Activated naive CD8-positive, alpha-beta T cell treated with anti-CD3 and anti-CD28 coated beads for 36 hours (primary cell): ENCODE measurements around the gene ENGASE. TPM values are rescaled to one million over a fixed set of nuclear protein-coding genes. Genes with fewer than 3 reads are reported as not detected.
"Not testable (repeated sequence)": the region's sequence is repeated elsewhere in the genome, so short reads cannot be mapped to it uniquely, and the experiment has no call there.

Experiments
- DNase-seq: peaks from one replicate; pipeline ENCODE4 v3.0.0; 2021
- H3K27ac Mint-ChIP-seq: one replicate; pipeline ENCODE4 v1.8.0; 2022; ENCODE audit warnings: mild to moderate bottlenecking, moderate library complexity, mixed read lengths
- H3K27me3 Mint-ChIP-seq: one replicate; pipeline ENCODE4 v1.8.0; 2022; ENCODE audit warnings: mild to moderate bottlenecking, mixed read lengths
- H3K36me3 Mint-ChIP-seq: one replicate; pipeline ENCODE4 v1.8.0; 2021; ENCODE audit warnings: mild to moderate bottlenecking, mixed read lengths
- H3K4me1 Mint-ChIP-seq: one replicate; pipeline ENCODE4 v1.8.0; 2021; ENCODE audit warnings: mixed read lengths
- H3K4me3 Mint-ChIP-seq: one replicate; pipeline ENCODE4 v1.8.0; 2022; ENCODE audit warnings: mild to moderate bottlenecking, moderate library complexity, mixed read lengths
- H3K9me3 Mint-ChIP-seq: one replicate; pipeline ENCODE4 v1.8.0; 2022; ENCODE audit warnings: mixed read lengths
- total RNA-seq, 2 experiments: library from RNA; stranded (reverse); gene quantifications; one replicate each; pipeline ENCODE4 v1.2.3, GENCODE V29; 2021

The ENGASE gene
- total RNA-seq, 2 experiments from 2014 or later: 23.4 to 26.3 TPM

DNA sequence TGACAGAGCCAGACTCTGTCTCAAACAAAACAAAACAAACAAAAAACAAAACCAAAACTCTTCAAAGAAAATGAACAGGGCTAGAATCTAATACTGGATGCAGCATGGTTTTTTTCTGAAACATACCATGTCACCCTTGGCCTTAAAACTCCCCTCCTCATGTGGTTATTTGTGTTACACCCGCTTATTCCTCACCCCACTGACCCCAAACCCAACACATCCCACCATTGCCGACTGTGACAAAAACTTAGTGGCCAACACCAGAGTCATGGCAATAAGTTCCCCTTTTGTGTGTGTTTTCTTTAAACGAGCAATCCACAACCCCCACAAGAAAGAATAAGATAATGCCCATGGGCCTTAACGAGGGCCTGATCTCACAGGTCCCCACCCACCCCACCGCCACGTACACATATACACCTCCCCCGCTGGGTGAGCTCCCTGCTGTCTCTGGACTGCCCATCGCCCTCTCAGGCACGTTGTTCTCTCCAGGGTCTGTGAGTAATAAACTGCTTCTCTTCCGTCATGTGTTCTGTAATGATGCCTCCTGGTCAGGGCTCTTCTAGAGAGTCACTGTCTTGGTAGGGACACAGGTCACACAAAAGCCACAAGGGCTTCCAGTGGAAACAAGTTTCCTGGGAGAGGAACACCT is 16.8 kb upstream of the ENGASE start:
- H3K36me3 Mint-ChIP-seq: peaks cover 3% of the 10 kb centered on the region
- H3K27ac Mint-ChIP-seq: no peak overlapping the region
- no peak overlapping the region for H3K4me3 Mint-ChIP-seq
- peaks cover 6% of the 10 kb centered on the region for H3K27me3 Mint-ChIP-seq
- DNase-seq: no peak
- peaks cover 7% of the 10 kb centered on the region for H3K9me3 Mint-ChIP-seq
- H3K4me1 Mint-ChIP-seq: no peaks in the 10 kb centered on the region

DNA sequence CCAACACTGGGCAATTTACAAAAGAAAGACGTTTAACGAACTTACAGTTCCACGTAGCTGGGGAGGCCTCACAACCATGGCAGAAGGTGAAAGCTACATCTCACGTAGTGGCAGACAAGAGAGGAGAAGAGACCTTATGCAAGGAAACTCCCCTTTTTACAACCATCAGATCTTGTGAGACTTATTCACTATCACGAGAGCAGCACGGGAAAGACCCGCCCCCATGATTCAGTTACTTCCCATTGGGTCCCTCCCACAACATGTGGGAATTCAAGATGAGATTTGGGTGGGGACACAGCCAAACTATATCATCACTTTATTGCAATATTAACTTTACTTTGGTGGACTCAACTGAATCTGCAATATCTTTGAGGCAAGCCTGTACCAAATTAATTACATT is 11.9 kb upstream of the ENGASE start:
- DNase-seq: no peak
- Mint-ChIP-seq H3K9me3 (no peaks in the 10 kb centered on the region), H3K4me1 (peaks cover 3% of the 10 kb centered on the region), H3K4me3 (no peak overlapping the region), H3K27me3 (peaks cover 6% of the 10 kb centered on the region), H3K36me3 (no peaks in the 10 kb centered on the region), H3K27ac (no peak overlapping the region)

DNA sequence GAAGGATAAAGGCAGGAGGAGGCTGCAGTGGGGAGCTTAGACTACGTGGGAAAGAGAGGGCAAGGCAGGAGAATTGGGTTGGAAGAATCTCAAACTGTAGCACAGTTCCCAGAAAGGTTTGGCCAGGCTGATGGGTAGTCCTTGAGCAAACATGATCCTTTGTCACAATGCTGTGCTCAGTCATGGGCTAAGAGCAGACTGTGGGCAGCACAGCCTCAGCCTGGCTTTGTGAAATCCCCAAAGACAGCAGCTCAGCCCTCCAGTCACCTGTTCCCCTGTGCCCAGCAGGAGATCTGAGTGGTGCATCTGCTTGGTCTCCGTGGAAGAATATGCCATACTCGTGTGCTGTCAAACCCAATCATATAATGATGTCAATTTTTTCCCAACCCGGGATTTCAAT is 10.6 kb upstream of the ENGASE start:
- Mint-ChIP-seq H3K27me3 (peaks cover 3% of the 10 kb centered on the region), H3K4me3 (no peak overlapping the region), H3K36me3 (no peaks in the 10 kb centered on the region), H3K9me3 (no peaks in the 10 kb centered on the region), H3K4me1 (peaks cover 3% of the 10 kb centered on the region), H3K27ac (no peak overlapping the region)
- no peak for DNase-seq

DNA sequence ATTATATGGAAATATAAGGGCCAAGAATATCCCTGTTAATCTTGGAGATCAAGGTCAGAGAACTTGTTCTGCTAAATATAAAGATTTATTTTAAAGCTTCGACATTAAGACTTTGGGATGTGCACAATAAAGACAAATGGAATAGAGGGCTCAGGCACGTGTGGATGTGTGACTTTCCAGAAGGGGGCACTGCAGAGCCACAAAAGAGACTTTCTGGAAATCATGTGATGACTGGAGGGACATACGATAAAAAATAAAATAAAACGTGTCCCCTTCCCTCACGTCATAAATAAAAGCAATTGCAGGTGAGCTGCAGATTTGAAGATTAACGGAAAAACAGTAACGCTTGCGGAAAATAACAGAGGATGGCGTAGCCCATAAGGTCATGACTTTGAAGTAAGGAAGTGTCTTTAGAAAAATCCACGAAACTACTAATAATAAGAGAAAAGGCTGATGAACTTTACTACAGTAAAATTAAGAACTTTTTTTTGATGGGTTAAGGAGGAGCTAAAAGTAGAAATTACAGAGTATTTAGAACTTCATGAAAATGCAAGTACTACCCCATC is 9.4 kb upstream of the ENGASE start:
- H3K36me3 Mint-ChIP-seq: no peaks in the 10 kb centered on the region
- no peak overlapping the region for H3K4me3 Mint-ChIP-seq
- no peaks in the 10 kb centered on the region for H3K9me3 Mint-ChIP-seq
- peak; percentile 55 for DNase-seq
- peaks cover 3% of the 10 kb centered on the region for H3K4me1 Mint-ChIP-seq
- H3K27ac Mint-ChIP-seq: peak overlapping the region; percentile 59
- H3K27me3 Mint-ChIP-seq: peaks cover under 1% of the 10 kb centered on the region

DNA sequence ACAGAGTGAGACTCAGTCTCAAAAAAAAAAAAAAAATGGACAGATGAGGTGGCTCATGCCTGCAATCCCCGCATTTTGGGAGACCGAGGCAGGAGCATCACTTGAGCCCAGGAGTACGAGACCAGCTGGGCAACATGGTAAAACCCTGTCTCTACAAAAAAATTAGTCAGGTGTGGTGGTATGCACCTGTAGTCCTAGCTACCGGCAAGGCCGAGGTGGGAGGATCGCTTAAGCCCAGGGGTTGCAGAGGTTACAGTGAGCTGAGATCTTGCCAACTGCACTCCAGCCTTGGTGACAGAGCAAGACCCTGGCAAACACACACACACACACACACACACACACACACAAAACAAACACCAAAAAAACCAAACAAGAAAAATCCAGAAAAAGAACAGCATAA is 7.7 kb upstream of the ENGASE start:
- no peak overlapping the region for H3K27ac Mint-ChIP-seq
- H3K4me3 Mint-ChIP-seq: no peak overlapping the region
- H3K27me3 Mint-ChIP-seq: no peaks in the 10 kb centered on the region
- H3K4me1 Mint-ChIP-seq: peaks cover 3% of the 10 kb centered on the region
- DNase-seq: no peak
- H3K9me3 Mint-ChIP-seq: no peaks in the 10 kb centered on the region
- no peaks in the 10 kb centered on the region for H3K36me3 Mint-ChIP-seq

DNA sequence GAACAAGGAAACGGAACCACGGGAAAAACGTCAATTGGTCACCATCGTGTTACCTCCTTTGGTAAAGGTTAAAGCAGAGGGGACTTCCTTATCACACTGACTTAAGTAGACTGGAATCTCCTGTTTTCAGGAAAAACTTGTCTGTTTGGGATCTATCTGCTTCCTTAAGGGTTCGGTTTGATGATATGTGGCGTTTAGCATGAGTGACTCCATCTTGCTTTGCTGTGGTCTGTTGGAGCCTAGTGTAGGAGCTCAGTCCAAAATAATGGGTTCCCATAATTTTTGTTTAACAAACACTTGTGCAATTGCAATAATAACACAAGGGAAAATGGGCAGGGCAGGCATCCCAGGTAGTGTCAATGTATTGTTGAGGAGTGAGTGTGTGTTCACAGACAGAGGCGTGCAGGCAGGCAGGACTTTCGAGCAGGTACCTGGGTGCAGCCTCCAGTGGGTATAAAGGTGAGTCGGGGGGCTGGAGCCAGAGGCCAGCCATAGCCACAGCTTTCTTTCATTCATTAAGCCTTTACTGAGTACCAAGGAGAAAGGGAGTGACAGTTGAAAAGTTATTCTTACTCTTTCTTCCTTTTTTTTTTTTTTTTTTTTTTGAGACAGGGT is 4.3 kb upstream of the ENGASE start:
- Mint-ChIP-seq H3K4me3 (no peak overlapping the region), H3K27me3 (no peaks in the 10 kb centered on the region), H3K9me3 (no peaks in the 10 kb centered on the region), H3K4me1 (peaks cover 2% of the 10 kb centered on the region), H3K36me3 (peaks cover 2% of the 10 kb centered on the region), H3K27ac (no peak overlapping the region)
- no peak for DNase-seq

DNA sequence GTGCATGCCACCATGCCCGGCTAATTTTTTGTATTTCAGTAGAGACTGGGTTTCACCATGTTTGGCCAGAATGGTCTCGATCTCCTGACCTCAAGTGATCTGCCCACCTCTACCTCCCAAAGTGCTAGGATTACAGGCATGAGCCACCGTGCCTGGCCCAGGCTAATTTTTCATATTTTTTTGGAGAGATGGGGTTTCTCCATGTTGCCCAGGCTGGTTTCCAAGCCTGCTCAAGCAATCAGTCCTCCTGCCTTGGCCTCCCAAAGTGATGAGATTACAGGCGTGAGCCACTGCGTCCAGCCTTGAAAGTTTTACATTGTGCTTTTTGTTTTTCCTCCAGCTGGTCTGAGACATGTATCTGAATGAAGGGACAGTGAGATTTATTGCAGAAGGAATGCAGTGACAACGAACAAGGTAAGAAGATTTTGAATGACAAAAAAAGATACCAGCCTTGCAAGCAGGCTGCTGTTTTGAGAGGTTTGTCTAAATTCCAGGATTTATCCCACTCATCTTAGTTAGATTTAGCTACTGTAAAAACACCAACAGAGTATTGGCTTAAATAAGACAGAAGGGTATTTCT is 3.4 kb upstream of the ENGASE start:
- Mint-ChIP-seq H3K4me3 (no peak overlapping the region), H3K4me1 (peaks cover 10% of the 10 kb centered on the region), H3K9me3 (no peaks in the 10 kb centered on the region), H3K27ac (no peak overlapping the region), H3K27me3 (no peaks in the 10 kb centered on the region), H3K36me3 (peaks cover 6% of the 10 kb centered on the region)
- no peak for DNase-seq

DNA sequence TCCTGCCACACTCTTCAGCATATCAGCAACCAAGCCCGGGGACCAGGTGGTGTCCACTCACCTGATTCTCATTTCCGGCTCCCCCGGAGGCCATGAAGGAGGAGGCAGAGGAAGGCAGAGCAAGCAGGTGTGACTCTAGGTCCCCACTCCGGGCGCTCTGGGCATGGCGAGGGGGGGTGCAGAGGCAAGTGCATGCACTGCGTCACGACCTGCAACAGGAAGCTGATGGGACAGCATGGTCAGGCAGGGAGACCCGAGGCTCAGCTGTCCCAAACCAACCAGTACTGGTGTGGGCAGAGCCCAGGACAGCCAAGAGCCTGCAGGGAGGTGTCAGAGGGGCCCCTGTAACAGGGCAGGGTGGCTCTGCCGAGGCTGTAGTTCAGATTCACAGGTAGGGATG is 2.1 kb upstream of the ENGASE start:
- H3K4me3 Mint-ChIP-seq: no peak overlapping the region
- H3K4me1 Mint-ChIP-seq: peaks cover 13% of the 10 kb centered on the region
- H3K27me3 Mint-ChIP-seq: no peaks in the 10 kb centered on the region
- DNase-seq: no peak
- no peaks in the 10 kb centered on the region for H3K9me3 Mint-ChIP-seq
- H3K27ac Mint-ChIP-seq: no peak overlapping the region
- peaks cover 6% of the 10 kb centered on the region for H3K36me3 Mint-ChIP-seq

DNA sequence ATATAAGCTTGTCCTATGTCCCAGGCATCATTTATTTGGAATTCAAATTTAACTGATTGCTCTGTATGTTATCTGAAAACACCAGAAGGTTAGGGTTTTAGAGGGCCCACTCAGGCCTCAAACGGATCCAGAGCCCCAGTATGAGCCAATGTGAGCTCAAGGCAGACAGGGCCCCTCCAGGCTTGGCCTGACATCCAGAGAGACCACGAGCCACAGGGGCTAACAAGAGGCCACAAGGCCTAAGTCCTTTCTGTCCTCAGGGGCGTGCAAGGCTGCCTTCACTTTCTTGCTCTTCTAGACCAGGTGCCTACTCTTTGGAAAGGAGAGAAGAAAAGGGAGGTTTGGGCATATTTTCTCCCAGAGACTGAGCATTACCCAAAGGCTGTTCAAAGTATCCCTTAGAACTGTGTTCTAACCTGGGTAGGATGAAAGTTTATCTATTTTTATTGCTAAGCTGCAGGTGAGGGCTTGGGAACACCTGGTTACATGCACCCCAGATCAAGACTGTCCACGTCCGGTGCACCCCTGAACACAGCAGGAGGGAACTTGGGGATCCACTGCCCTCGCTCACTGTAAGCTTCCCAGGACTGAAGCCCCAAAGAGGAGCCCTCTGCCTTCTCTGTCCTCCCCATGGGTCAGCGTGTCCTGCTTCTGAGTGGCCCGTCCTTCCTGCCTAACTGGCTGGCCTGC is 1.5 kb upstream of the ENGASE start:
- Mint-ChIP-seq H3K27ac (no peak overlapping the region), H3K27me3 (no peaks in the 10 kb centered on the region), H3K4me1 (peaks cover 13% of the 10 kb centered on the region), H3K4me3 (no peak overlapping the region), H3K9me3 (no peaks in the 10 kb centered on the region), H3K36me3 (peaks cover 6% of the 10 kb centered on the region)
- no peak for DNase-seq

DNA sequence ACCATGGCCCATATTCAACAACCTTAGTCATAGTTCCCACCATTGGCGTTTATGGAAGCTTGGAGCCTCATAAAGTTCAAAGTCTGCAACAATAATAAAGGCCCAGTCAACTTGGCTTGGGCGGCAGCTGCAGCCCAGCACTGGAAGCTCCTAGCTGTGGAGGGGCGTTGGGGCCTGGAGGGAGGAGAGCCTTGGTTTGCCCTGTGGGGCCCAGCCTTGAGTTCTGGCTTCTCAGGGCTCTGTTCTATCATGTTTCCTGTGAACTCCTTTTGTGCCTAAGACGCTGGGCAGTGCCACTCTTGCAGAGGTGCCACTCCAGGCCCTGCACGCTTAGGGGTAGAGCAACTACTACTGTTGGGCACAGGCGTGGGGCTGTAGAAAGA is 927 bp upstream of the ENGASE start:
- peaks cover 8% of the 10 kb centered on the region for H3K36me3 Mint-ChIP-seq
- DNase-seq: no peak
- no peak overlapping the region for H3K4me3 Mint-ChIP-seq
- no peaks in the 10 kb centered on the region for H3K9me3 Mint-ChIP-seq
- H3K4me1 Mint-ChIP-seq: peaks cover 13% of the 10 kb centered on the region
- H3K27me3 Mint-ChIP-seq: no peaks in the 10 kb centered on the region
- H3K27ac Mint-ChIP-seq: no peak overlapping the region

DNA sequence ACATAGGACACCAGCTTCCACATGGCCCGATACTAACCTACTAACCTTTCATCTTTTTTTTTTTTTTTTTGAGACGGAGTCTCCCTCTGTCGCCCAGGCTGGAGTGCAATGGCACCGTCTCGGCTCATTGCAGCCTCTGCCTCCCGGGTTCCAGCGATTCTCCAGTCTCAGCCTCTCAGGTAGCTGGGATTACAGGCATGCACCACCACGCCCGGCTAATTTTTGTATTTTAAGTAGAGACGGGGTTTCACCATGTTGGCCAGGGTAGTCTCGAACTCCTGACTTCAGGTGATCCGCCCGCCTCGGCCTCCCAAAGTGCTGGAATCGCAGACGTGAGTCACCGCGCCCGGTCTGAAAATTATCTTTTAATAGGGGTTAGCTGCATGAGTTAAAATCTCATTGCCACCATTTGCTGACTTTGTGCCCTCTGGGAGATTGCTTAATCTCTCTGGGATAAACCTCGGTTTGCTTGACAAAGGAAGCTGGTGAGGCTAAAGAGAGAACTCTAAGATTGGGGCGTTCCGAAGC is 439 bp upstream of the ENGASE start:
- Mint-ChIP-seq H3K4me3 (peak overlapping the region; percentile 62), H3K4me1 (peaks cover 13% of the 10 kb centered on the region)
- H3K27ac Mint-ChIP-seq, H3K36me3 Mint-ChIP-seq, H3K27me3 Mint-ChIP-seq, H3K9me3 Mint-ChIP-seq, DNase-seq: not testable (repeated sequence)

DNA sequence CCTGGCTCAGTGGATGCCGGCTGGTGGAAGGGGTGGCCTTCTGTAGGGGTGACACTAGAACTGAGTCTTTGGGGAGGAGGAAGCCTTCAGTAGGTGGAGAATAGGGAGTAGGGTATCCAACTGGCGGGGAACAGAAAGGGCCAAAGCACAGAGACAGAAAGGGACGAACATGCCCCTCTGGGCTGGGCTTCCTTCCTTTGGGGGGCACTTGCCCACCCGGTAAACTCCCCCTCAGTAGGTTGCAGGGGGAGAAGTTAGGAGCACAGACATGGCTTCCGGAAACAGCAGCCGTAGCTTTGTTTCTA is 774 bp downstream of the ENGASE start:
- H3K27me3 Mint-ChIP-seq: no peaks in the 10 kb centered on the region
- no peaks in the 10 kb centered on the region for H3K9me3 Mint-ChIP-seq
- peak overlapping the region; percentile 85 for H3K27ac Mint-ChIP-seq
- H3K4me1 Mint-ChIP-seq: peaks cover 13% of the 10 kb centered on the region
- H3K4me3 Mint-ChIP-seq: peak overlapping the region; percentile 93
- peaks cover 13% of the 10 kb centered on the region for H3K36me3 Mint-ChIP-seq
- peak; percentile 37 for DNase-seq

DNA sequence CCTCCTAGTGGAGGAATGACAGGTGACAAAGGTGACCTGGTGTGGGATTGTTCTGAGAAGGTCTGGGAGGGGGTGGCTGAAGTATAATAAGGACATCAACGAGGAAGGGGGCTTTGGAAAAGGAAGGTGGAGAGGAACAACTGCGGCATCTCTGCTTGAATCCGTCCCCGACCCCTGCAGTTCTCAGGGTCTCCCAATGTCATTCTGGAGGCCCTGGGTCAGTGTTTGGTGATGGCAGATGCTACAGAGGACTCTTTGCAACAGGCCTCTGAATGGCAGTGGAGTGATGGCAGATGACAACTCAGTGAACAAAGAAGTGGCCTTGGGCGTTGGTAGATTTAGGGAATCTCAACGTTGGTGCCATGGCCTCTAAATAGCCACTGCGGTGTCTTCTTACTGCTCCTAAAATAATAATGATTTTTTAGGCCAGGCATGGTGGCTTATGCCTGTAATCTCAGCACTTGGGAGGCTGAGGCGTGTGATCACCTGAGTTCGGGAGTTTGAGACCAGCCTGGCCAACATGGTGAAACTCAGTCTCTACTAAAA is 1.3 kb downstream of the ENGASE start:
- Mint-ChIP-seq H3K9me3 (no peaks in the 10 kb centered on the region), H3K4me1 (peaks cover 13% of the 10 kb centered on the region), H3K4me3 (peak overlapping the region; percentile 93), H3K27ac (peak overlapping the region; percentile 85), H3K27me3 (no peaks in the 10 kb centered on the region), H3K36me3 (peaks cover 15% of the 10 kb centered on the region)
- DNase-seq: no peak

DNA sequence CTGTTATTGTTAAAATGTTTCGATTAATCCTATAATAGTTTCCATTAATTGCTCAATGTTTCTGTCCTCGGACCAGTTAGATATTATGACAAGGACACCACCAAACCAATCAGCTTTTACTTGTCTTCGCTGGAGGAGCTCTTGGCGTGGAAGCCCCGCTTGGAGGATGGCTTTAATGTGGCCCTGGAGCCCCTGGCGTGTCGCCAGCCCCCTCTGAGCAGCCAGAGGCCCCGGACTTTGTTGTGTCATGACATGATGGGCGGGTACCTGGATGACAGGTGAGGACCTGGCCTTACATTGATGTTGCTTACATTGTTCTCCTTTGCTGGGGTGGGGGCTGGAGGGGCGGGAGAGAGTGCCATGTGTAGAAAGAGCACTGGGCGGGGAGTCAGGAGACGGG is 3.0 kb downstream of the ENGASE start:
- H3K4me3 Mint-ChIP-seq: no peak overlapping the region
- no peak for DNase-seq
- no peaks in the 10 kb centered on the region for H3K27me3 Mint-ChIP-seq
- H3K36me3 Mint-ChIP-seq: peaks cover 15% of the 10 kb centered on the region
- no peak overlapping the region for H3K27ac Mint-ChIP-seq
- peaks cover 13% of the 10 kb centered on the region for H3K4me1 Mint-ChIP-seq
- H3K9me3 Mint-ChIP-seq: no peaks in the 10 kb centered on the region
